KBM-7 (cell line): ENCODE results near the gene ZER1.
"Not testable (repeated sequence)": the region's sequence is repeated elsewhere in the genome, so short reads cannot be mapped to it uniquely, and the experiment has no call there.

Source experiments
- DNase-seq: peaks from one replicate; pipeline ENCODE4 v3.0.0-alpha.2; 2015
- in situ Hi-C: fragments of 300-500 bp; cut with MboI; formaldehyde crosslinking; loops from 2 replicates; pipeline ENCODE4 v1.14.3; 2020; ENCODE audit warnings: low sequenced_read_pairs, low pct_unique_long_range_greater_than_20kb, mixed read lengths

The ZER1 gene

GRCh38 chr9:128771745-128772519 is at the start of gene ZER1:
TSS of gene ZER1 (minus strand) at chr9:128771927. CDS start at chr9:128755565, 16,362 bp downstream.
- DNase-seq, result peak; percentile 86
- in situ Hi-C loops, result no loop called here

DNA sequence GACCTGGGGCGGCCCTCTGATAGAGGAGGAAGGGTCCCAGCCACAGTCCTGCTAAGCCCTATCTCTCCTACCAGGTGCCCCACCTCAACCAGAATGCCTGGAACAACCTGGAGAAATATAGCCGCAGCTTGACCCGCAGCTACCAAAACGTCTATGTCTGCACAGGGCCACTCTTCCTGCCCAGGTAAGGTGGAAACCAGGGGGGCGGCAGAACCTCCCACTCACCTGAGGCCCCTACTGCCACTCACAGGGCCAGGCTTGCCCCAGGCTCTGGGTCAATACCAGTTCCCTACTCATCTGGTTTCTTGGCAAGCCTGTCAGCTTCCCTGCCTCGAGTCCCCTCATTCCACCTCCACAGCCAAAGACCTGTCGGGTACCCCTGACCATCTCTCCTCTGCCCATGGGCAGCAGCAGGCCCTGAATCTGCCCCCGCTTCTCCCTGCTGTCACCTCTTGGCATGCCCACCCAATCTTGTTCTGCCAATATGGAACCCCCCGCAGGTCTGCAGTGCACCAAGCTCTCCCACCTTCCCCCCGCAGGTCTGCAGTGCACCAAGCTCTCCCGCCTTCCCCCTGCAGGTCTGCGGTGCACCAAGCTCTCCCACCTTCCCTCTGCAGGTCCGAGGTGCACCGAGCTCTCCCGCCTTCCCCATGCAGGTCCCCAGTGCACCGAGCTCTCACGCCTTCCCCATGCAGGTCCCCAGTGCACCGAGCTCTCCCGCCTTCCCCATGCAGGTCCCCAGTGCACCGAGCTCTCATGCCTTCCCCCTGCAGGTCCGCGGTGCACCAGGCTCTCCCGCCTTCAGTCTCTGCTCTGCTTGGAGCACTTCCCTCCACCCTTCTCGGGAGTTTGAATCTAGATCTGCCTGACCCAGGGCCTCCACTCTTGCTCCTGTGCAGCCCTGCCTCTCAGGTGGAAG is 49.2 kb upstream of the ZER1 start:
- in situ Hi-C loops, result no loop called here
- DNase-seq, result no peak

DNA sequence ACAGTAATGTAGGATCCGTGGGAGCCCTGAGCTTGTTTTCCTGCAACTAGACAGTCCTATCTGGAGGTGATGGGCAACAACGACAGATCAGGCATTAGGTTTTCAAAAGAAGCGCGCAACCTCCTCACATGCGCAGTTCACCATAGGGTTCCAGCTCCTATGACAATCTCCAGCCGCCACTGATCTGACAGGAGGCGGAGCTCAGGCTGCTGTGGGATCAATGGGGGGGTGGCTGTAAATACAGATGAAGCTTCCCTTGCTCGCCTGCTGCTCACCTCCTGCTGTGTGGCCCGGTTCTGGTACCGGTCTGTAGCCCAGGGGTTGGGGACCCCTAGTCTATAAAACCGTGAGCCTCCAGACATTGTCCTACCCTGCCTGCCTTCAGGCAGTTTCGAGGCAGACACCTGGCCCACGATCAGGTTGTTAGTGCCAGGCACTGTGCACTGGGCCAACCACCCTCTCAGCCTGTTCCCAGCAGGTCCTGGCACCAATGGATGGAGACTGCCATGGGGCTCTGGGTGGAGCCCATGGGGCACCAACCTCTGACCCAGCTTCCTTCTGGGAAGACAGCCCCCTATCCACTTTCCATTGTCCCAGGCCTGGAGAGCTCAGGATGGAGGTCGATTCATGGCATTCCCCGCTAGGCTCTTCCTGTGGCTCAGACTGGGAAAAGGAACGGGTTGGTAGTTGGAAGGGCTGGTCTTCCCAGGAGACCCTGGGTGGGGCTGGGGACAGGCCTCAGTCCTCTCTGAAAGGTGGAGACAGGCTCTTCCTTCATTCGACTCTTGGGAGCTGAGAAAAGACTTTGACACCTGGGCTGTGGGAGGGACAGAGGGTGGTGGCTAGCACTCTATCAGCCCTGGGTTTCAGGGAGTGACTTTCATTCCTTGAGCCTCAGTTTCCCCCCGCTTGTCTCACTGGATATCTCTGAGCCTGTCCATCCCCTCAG is 48.3 kb upstream of the ZER1 start:
- DNase-seq, result peak; percentile 28

GRCh38 chr9:128818839-128819715 is 47.4 kb upstream of the ZER1 start:
- in situ Hi-C loops, result no loop called here
- peak; percentile 44 for DNase-seq

More for the DNA sequence above, 48.3 kb upstream of the ZER1 start:
- in situ Hi-C loops, result no loop called here

- in situ Hi-C loops, result no loop called here
- peak; percentile 98 for DNase-seq
These were observed 46.5 kb upstream of the ZER1 start, which contains the start of gene ENDOG for GRCh38 chr9:128818099-128818838. TSS of gene ENDOG (plus strand) at chr9:128818500. CDS start at chr9:128818685, 185 bp downstream.

GRCh38 chr9:128810873-128811272 is 39.1 kb upstream of the ZER1 start:
- in situ Hi-C loops, result no loop called here
- no peak for DNase-seq

DNA sequence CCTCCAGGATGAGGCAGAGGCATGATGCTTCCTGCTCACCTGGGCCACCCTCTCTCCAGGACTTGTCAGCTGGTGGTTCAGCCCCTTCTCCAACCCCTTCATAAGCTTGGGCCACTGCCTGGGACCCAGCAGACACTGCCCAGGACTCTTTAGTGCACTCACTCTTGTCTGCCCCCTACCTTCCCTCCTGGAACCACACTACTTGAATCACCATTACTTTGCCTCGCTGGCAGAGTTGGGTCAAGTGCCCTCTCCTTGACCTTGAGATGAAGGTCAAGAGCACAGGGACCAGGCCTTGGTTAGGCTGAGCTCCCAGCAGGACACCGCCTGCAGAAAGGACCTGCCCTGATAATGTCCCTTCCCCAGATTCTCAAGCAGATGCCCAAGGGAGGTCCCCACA is 38.1 kb upstream of the ZER1 start:
- no peak for DNase-seq
- in situ Hi-C loops, result no loop called here

DNA sequence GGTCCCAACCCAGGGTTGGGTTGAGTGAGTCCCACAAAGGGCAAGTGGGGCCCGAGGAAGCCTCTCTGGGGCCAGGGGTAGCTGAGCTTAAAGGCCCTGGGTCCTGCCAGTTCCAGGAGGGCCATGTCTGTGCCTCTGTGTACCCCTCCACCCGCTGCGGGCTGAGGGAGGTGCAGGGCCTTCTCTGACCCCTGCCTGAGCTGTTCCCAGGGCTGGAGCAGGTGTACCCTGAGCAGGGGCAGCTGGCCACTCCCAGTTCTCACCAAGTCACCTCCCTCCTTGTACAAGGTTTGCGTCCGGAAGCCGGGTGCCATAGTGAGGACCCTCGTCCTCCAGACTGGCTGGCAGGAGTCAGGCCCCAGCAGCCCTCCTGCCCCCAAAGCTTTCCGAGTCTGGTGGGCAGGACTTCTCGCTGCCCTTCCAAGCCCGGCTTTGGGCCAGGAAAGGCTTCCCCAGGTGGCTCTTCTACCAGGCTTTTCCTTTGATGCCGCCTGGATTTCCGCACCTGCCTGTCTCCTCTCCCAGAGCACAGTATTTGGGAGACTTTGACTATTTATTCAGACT is 37.4 kb upstream of the ZER1 start:
- in situ Hi-C loops, result no loop called here
- no peak for DNase-seq

DNA sequence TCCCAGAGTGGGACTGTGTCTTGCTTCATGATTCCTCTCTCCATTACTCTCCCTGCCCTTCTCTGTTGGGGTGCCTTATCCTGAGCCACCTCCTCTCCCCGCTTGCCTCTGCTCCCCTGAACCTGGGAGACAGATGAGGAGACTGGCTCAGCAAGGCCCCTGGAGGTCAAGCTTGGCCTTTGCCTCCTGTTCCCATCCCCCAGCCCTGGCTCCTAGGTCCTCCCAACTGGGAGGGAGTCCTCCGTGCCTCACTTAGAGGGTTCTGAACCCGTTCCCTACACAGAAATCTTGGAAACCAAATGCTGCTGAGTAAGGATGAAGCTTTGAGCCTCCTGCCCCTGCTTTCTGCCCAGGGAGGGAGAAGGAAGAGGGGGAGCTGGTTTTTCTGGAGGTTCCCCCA is 36.8 kb upstream of the ZER1 start:
- DNase-seq, result no peak
- in situ Hi-C loops, result no loop called here

GRCh38 chr9:128807827-128808226 is 36.1 kb upstream of the ZER1 start:
- in situ Hi-C loops, result no loop called here
- DNase-seq, result no peak

GRCh38 chr9:128805661-128806060 is 33.9 kb upstream of the ZER1 start:
- no peak for DNase-seq
- in situ Hi-C loops, result no loop called here

- in situ Hi-C loops, result no loop called here
- no peak for DNase-seq
These were observed 30.8 kb upstream of the ZER1 start for GRCh38 chr9:128802482-128802881.

- no peak for DNase-seq
- in situ Hi-C loops, result no loop called here
These were observed 28.3 kb upstream of the ZER1 start for GRCh38 chr9:128800061-128800460.

DNA sequence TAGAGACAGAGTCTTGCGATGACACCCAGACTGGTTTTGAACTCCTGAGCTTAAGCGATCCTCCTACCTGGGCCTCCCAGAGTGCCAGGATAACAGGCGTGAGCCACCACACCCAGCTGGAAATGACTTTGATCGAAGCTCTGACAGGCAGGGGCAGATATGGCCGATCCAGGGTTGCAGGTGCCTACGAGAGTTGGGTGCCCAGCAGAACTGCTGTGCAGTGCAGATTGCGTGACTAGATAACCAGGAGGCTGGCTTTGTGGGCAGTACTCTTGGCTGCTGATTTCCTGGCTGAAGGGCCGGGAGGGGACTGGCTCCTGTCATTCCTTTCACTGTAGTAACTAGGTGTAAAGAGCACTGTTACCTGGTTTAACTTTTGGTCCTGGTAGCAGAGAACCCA is 27.2 kb upstream of the ZER1 start:
- in situ Hi-C loops, result no loop called here
- no peak for DNase-seq

GRCh38 chr9:128794961-128795360 is 23.2 kb upstream of the ZER1 start:
- in situ Hi-C loops, DNase-seq: not testable (repeated sequence)

GRCh38 chr9:128792978-128793686 is 21.4 kb upstream of the ZER1 start:
- in situ Hi-C loops, result no loop called here
- no peak for DNase-seq

- no peak for DNase-seq
- in situ Hi-C loops, result no loop called here
These were observed 20.4 kb upstream of the ZER1 start for GRCh38 chr9:128792134-128792533.
